Mesothelial cell of epicardium (in vitro differentiated cells): Measurements from ENCODE around the gene FOXN1. TPM values are rescaled to one million over a fixed set of nuclear protein-coding genes. Genes with fewer than 3 reads are reported as not detected.

Source experiments
- DNase-seq, 2 experiments: peaks; one replicate each; pipeline ENCODE4 v3.0.0; 2021; ENCODE audit warnings: low spot score in 2 of 2; ENCODE audit not compliant: unreplicated experiment in 2 of 2
- H3K27ac Mint-ChIP-seq: 2 replicates; pipeline ENCODE4 v1.8.0; 2021; ENCODE audit warnings: mixed read lengths
- H3K27me3 Mint-ChIP-seq: 2 replicates; pipeline ENCODE4 v1.8.0; 2021; ENCODE audit warnings: low read depth, mixed read lengths
- H3K36me3 Mint-ChIP-seq: 2 replicates; pipeline ENCODE4 v1.8.0; 2021; ENCODE audit warnings: mixed read lengths
- H3K4me1 Mint-ChIP-seq: 2 replicates; pipeline ENCODE4 v1.8.0; 2021; ENCODE audit warnings: mixed read lengths
- H3K4me3 Mint-ChIP-seq: 2 replicates; pipeline ENCODE4 v1.8.0; 2021; ENCODE audit warnings: mild to moderate bottlenecking, moderate library complexity, mixed read lengths
- H3K9me3 Mint-ChIP-seq: 2 replicates; pipeline ENCODE4 v1.8.0; 2021; ENCODE audit warnings: mixed read lengths
- CTCF ChIP-seq: fragments of 200-600 bp; sonication (generic); IDR thresholded peaks from one replicate; pipeline ENCODE4 v1.5.0; 2021; ENCODE audit warnings: antibody characterized with exemption; ENCODE audit not compliant: unreplicated experiment
- total RNA-seq: library from RNA; stranded (reverse); gene quantifications from 3 replicates; pipeline ENCODE4 v1.2.1, GENCODE V29; 2021

FOXN1 gene
- total RNA-seq, 1 donor from 2014 or later, result 0.34 TPM

GRCh38 chr17:28480799-28481571 is 25.2 kb upstream of the FOXN1 start:
- H3K36me3 Mint-ChIP-seq, result no peaks in the 10 kb centered on the region
- no peaks in the 10 kb centered on the region for H3K9me3 Mint-ChIP-seq
- H3K4me1 Mint-ChIP-seq, result peaks cover 3% of the 10 kb centered on the region
- no peak overlapping the region for H3K4me3 Mint-ChIP-seq
- no peak for TF ChIP-seq CTCF
- H3K27ac Mint-ChIP-seq, result no peak overlapping the region
- no peak for DNase-seq
- peaks cover 10% of the 10 kb centered on the region for H3K27me3 Mint-ChIP-seq

GRCh38 chr17:28482551-28483199 is 23.5 kb upstream of the FOXN1 start:
- H3K4me3 Mint-ChIP-seq, result no peak overlapping the region
- no peaks in the 10 kb centered on the region for H3K4me1 Mint-ChIP-seq
- no peak for TF ChIP-seq CTCF
- no peak overlapping the region for H3K27ac Mint-ChIP-seq
- no peaks in the 10 kb centered on the region for H3K9me3 Mint-ChIP-seq
- H3K27me3 Mint-ChIP-seq, result peaks cover 15% of the 10 kb centered on the region
- no peak for DNase-seq
- H3K36me3 Mint-ChIP-seq, result no peaks in the 10 kb centered on the region

- H3K36me3 Mint-ChIP-seq, result no peaks in the 10 kb centered on the region
- no peak for DNase-seq
- no peak overlapping the region for H3K4me3 Mint-ChIP-seq
- TF ChIP-seq CTCF, result no peak
- no peaks in the 10 kb centered on the region for H3K4me1 Mint-ChIP-seq
- H3K27me3 Mint-ChIP-seq, result peaks cover 15% of the 10 kb centered on the region
- no peaks in the 10 kb centered on the region for H3K9me3 Mint-ChIP-seq
- no peak overlapping the region for H3K27ac Mint-ChIP-seq
These were observed 21.9 kb upstream of the FOXN1 start for GRCh38 chr17:28484296-28484695.

- Mint-ChIP-seq H3K36me3 (no peaks in the 10 kb centered on the region), H3K4me1 (no peaks in the 10 kb centered on the region), H3K9me3 (no peaks in the 10 kb centered on the region), H3K27ac (no peak overlapping the region), H3K4me3 (no peak overlapping the region), H3K27me3 (peaks cover 15% of the 10 kb centered on the region)
- no peak for DNase-seq
- TF ChIP-seq CTCF, result no peak
These were observed 21.1 kb upstream of the FOXN1 start for GRCh38 chr17:28485049-28485448.

GRCh38 chr17:28487881-28488532 is 18.1 kb upstream of the FOXN1 start:
- Mint-ChIP-seq H3K36me3 (no peaks in the 10 kb centered on the region), H3K27ac (no peak overlapping the region), H3K27me3 (peaks cover 15% of the 10 kb centered on the region), H3K4me3 (no peak overlapping the region), H3K4me1 (no peaks in the 10 kb centered on the region), H3K9me3 (no peaks in the 10 kb centered on the region)
- TF ChIP-seq CTCF, result no peak
- DNase-seq, result no peak
